Upper lobe of left lung (tissue), 6 donors: ENCODE measurements around the gene CSNK1G2. TPM values are rescaled to one million over a fixed set of nuclear protein-coding genes. Genes with fewer than 3 reads are reported as not detected.

Source experiments
- ATAC-seq, 2 donors: fragments of 200-7000 bp; cut with Tn5 transposase; one replicate each; pipeline ENCODE4 v1.9.1; 2022; ENCODE audit warnings: mild to moderate bottlenecking in 2 of 2, moderate library complexity in 2 of 2; ENCODE audit not compliant: low FRiP score in 2 of 2
- DNase-seq, 2 donors: peaks; one replicate each; pipeline ENCODE4 v3.0.0-alpha.2; 2019 to 2020
- H3K27ac ChIP-seq, 4 donors: fragments of 200-600 bp; sonication (generic); one replicate each; pipeline ENCODE4 v1.5.1; 2016 to 2019
- H3K27me3 ChIP-seq, 4 donors: fragments of 200-600 bp; sonication (generic); one replicate each; pipeline ENCODE4 v1.5.1; 2017 to 2019
- H3K36me3 ChIP-seq, 4 donors: fragments of 200-600 bp; sonication (generic); one replicate each; pipeline ENCODE4 v1.5.1; 2016 to 2019
- H3K4me1 ChIP-seq, 4 donors: fragments of 200-600 bp; sonication (generic); one replicate each; pipeline ENCODE4 v1.5.1; 2018 to 2019
- H3K4me3 ChIP-seq, 4 donors: fragments of 200-600 bp; sonication (generic); one replicate each; pipeline ENCODE4 v1.5.1; 2017 to 2019; ENCODE audit warnings: mild to moderate bottlenecking in 2 of 4, moderate library complexity in 1 of 4
- H3K9me3 ChIP-seq, 4 donors: fragments of 200-600 bp; sonication (generic); one replicate each; pipeline ENCODE4 v1.5.1; 2018 to 2019
- EP300 ChIP-seq, 4 donors: sonication (generic); formaldehyde crosslinking; IDR thresholded peaks; one replicate each; pipeline ENCODE4 v1.5.1; 2017; ENCODE audit warnings: antibody characterized with exemption in 4 of 4, control low read depth in 2 of 4
- POLR2A ChIP-seq, 4 donors: fragments of 450-650 bp; IDR thresholded peaks; one replicate each; pipeline ENCODE4 v1.5.1; 2016 to 2017; ENCODE audit warnings: antibody characterized with exemption in 4 of 4, mild to moderate bottlenecking in 2 of 4
- POLR2AphosphoS5 ChIP-seq, 2 donors: sonication (generic); formaldehyde crosslinking; IDR thresholded peaks; one replicate each; pipeline ENCODE4 v1.5.1; 2017; ENCODE audit warnings: antibody characterized with exemption in 2 of 2
- WGBS, 2 donors: methylation state at CpG; one replicate each; pipeline ENCODE4 v1.1.5; 2017 to 2018; 5-methylcytosine and 5-hydroxymethylcytosine counted together
- total RNA-seq, 6 donors: library from RNA; depleted of rRNA in 4 of 6; stranded (reverse); fragments of >200 nt in 4 of 6; gene quantifications; one replicate each; pipeline versions ENCODE4 v1.1.0 to v1.2.1, GENCODE V29; 2016 to 2021
- TF ChIP-seq, protein P1 (sequence below), 6 experiments: fragments of 450-650 bp in 4 of 6; fragments of 200-600 bp in 2 of 6; sonication (generic) in 2 of 6; IDR thresholded peaks; one replicate each; pipeline ENCODE4 v1.5.1; 2016 to 2019; ENCODE audit warnings: antibody characterized with exemption in 6 of 6
- donor health status: DM: no; HTN: no; CAD: no; lungs with moderate emphysema.
- donor health status: DM: no; HTN: yes; CAD: no; lungs with severe emphysema.

The CSNK1G2 gene
- total RNA-seq, 6 donors from 2014 or later = 49.9 to 176 (median 75.4) TPM

DNA sequence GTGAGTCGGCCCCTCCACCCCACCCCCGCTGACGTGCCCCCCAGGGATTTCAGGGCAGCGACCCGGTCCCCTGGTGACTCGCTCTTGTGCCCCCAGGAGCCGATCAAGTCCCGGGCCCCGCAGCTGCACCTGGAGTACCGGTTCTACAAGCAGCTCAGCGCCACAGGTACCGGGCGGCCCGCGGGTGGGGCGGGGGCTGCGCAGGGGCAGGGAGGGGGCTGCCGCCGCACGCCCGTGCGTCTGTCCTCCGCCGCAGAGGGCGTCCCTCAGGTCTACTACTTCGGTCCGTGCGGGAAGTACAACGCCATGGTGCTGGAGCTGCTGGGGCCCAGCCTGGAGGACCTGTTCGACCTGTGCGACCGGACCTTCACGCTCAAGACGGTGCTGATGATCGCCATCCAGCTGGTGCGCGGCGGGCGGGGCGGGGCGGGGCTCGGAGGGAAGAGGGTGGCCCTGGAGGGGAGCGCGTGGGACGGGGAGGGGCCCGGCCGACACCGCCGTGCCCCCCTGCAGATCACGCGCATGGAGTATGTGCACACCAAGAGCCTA is 37.4 kb downstream of the CSNK1G2 start:
- no peak overlapping the region for H3K27ac ChIP-seq
- H3K9me3 ChIP-seq = no peaks in the 10 kb centered on the region
- ATAC-seq (no peak), DNase-seq (peak in 1 of 2 donors; percentile 79)
- H3K4me1 ChIP-seq = no peaks in the 10 kb centered on the region
- H3K27me3 ChIP-seq = no peaks in the 10 kb centered on the region
- H3K4me3 ChIP-seq = no peak overlapping the region
- TF ChIP-seq POLR2AphosphoS5 (IDR thresholded peaks at IDR 0.05) (no peak), EP300 (IDR thresholded peaks at IDR 0.05) (no peak), POLR2A (IDR thresholded peaks at IDR 0.05) (no peak)
- TF ChIP-seq, protein P1, sequence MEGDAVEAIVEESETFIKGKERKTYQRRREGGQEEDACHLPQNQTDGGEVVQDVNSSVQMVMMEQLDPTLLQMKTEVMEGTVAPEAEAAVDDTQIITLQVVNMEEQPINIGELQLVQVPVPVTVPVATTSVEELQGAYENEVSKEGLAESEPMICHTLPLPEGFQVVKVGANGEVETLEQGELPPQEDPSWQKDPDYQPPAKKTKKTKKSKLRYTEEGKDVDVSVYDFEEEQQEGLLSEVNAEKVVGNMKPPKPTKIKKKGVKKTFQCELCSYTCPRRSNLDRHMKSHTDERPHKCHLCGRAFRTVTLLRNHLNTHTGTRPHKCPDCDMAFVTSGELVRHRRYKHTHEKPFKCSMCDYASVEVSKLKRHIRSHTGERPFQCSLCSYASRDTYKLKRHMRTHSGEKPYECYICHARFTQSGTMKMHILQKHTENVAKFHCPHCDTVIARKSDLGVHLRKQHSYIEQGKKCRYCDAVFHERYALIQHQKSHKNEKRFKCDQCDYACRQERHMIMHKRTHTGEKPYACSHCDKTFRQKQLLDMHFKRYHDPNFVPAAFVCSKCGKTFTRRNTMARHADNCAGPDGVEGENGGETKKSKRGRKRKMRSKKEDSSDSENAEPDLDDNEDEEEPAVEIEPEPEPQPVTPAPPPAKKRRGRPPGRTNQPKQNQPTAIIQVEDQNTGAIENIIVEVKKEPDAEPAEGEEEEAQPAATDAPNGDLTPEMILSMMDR (IDR thresholded peaks at IDR 0.05) = no peak
- peaks cover 25 to 82% (median 60%) of the 10 kb centered on the region in 4 donors for H3K36me3 ChIP-seq
- WGBS, 2 donors = 96% methylated on average over 37 to 46 of the region's 51 CpGs

DNA sequence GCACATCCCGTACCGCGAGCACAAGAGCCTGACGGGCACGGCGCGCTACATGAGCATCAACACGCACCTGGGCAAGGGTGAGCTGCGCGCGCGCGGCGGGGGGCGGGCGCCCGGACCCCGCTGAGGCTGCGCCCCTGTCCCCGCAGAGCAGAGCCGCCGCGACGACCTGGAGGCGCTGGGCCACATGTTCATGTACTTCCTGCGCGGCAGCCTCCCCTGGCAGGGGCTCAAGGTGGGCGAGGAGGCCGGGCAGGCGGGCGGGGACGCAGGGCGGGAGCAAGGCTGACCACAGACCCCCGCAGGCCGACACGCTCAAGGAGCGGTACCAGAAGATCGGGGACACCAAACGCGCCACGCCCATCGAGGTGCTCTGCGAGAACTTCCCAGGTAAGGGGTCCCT is 38.0 kb downstream of the CSNK1G2 start:
- no peak overlapping the region for H3K27ac ChIP-seq
- ATAC-seq = no peak
- H3K9me3 ChIP-seq = no peaks in the 10 kb centered on the region
- H3K27me3 ChIP-seq = no peaks in the 10 kb centered on the region
- no peak overlapping the region for H3K4me3 ChIP-seq
- H3K4me1 ChIP-seq = no peaks in the 10 kb centered on the region
- peaks cover 25 to 83% (median 61%) of the 10 kb centered on the region in 4 donors for H3K36me3 ChIP-seq
- peak in 1 of 2 donors; percentile 82 for DNase-seq
- WGBS, 2 donors = 97 to 99% methylated on average over 25 to 43 of the region's 43 CpGs
- TF ChIP-seq EP300 (IDR thresholded peaks at IDR 0.05) (no peak), POLR2AphosphoS5 (IDR thresholded peaks at IDR 0.05) (no peak), POLR2A (IDR thresholded peaks at IDR 0.05) (no peak)
- TF ChIP-seq, protein P1 (IDR thresholded peaks at IDR 0.05) = no peak

DNA sequence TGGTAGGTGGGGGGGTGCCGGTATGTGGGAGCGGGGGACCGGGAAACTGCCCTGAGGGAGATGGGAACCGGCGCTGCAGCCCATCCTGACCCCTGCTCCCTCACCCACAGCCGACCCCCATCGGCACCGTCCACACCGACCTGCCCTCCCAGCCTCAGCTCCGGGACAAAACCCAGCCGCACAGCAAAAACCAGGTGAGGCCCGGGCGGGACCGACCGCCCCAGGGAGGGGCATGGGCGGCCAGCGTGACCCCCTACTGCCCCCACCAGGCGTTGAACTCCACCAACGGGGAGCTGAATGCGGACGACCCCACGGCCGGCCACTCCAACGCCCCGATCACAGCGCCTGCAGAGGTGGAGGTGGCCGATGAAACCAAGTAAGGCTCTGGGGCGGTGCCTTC is 38.7 kb downstream of the CSNK1G2 start:
- Histone ChIP-seq H3K27ac (no peak overlapping the region), H3K27me3 (no peaks in the 10 kb centered on the region), H3K4me1 (no peaks in the 10 kb centered on the region), H3K4me3 (no peak overlapping the region), H3K36me3 (peaks cover 25 to 84% (median 62%) of the 10 kb centered on the region in 4 donors), H3K9me3 (no peaks in the 10 kb centered on the region)
- 87 to 92% methylated on average over 5 to 21 of the region's 28 CpGs for WGBS, 2 donors
- peak in 1 of 2 donors; percentile 64 for DNase-seq
- ATAC-seq = no peak
- TF ChIP-seq POLR2A (IDR thresholded peaks at IDR 0.05) (no peak), EP300 (IDR thresholded peaks at IDR 0.05) (no peak), POLR2AphosphoS5 (IDR thresholded peaks at IDR 0.05) (no peak)
- TF ChIP-seq, protein P1 (IDR thresholded peaks at IDR 0.05) = no peak

DNA sequence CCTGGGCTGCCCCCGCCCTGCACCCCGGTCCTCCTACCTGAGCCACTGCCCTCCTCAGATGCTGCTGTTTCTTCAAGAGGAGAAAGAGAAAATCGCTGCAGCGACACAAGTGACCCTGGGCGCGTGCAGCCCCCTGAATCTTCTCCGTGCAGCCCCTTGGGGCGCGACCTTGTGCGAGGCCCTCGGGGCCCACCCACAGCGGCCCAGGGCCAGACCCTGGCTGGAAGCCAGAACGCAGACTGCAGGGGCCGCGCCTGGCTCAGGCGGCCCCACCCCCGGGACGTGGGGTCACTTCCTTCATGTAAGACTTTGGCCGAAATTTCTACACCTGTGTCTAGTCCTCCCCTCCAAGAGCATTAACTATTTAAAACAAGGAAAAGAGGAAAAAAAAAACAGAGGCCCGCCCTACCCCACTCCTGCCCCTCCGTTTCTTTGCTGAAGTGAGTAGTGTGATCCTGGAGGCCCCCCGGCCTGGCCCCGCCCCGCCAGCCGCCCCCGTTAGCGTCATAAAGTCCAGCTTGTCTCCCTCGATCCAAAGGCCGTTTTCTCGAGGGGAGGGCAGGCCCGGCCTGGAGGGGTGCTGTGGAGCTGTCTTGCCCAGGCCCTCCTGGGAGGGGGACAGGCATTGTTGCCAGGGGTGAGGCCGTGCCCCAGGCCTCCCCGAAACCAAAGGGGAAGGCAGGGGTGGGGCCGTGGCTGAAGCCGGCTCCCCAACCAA is 39.3 kb downstream of the CSNK1G2 start:
- Histone ChIP-seq H3K9me3 (no peaks in the 10 kb centered on the region), H3K27me3 (no peaks in the 10 kb centered on the region), H3K36me3 (peaks cover 28 to 84% (median 65%) of the 10 kb centered on the region in 4 donors), H3K4me3 (no peak overlapping the region), H3K4me1 (no peaks in the 10 kb centered on the region), H3K27ac (no peak overlapping the region)
- WGBS, 2 donors = 88 to 89% methylated on average over 21 to 34 of the region's 35 CpGs
- ATAC-seq (no peak), DNase-seq (peak in 1 of 2 donors; percentile 74)
- TF ChIP-seq EP300 (IDR thresholded peaks at IDR 0.05) = no peak
- TF ChIP-seq, protein P1 (IDR thresholded peaks at IDR 0.05) = no peak
- no peak for TF ChIP-seq POLR2AphosphoS5 (IDR thresholded peaks at IDR 0.05)
- TF ChIP-seq POLR2A (IDR thresholded peaks at IDR 0.05) = no peak
